K562 (cell line): ENCODE data around the gene PSMA5. TPM values are rescaled to one million over a fixed set of nuclear protein-coding genes. Genes with fewer than 3 reads are reported as not detected.

Experiments
- CHD1 ChIP-seq: fragments of 200-600 bp; sonication (generic); IDR thresholded peaks from one replicate; pipeline ENCODE4 v1.6.1; 2012; ENCODE audit warnings: mild to moderate bottlenecking, moderate library complexity, low read length, inconsistent platforms
- DACH1 ChIP-seq: fragments of 450-650 bp; IDR thresholded peaks from 2 replicates; pipeline ENCODE4 v1.6.1; 2018; ENCODE audit not compliant: partially characterized antibody
- FOS ChIP-seq: IDR thresholded peaks from 3 replicates; pipeline ENCODE4 v1.6.1; 2011; ENCODE audit not compliant: insufficient read length; ENCODE audit errors: extremely low read depth
- FOXK2 ChIP-seq, 2 experiments: fragments of 450-650 bp; IDR thresholded peaks in 1 of 2; conservative IDR thresholded peaks in 1 of 2; 2 replicates each; pipeline ENCODE4 v1.6.1; 2016; ENCODE audit warnings: low read depth in 2 of 2, mild to moderate bottlenecking in 1 of 2
- FUS ChIP-seq: fragments of 200-400 bp; formaldehyde crosslinking; optimal IDR thresholded peaks from 2 replicates; pipeline ENCODE3; 2017; ENCODE audit warnings: low read depth, low read length
- GTF3C2 ChIP-seq: IDR thresholded peaks from 3 replicates; pipeline ENCODE4 v1.6.1; 2011; ENCODE audit warnings: borderline replicate concordance, mild to moderate bottlenecking, moderate library complexity; ENCODE audit not compliant: insufficient read length; ENCODE audit errors: extremely low read depth
- HBP1 ChIP-seq: fragments of 450-650 bp; formaldehyde crosslinking; IDR thresholded peaks from 2 replicates; pipeline ENCODE4 v1.4.0; 2022; ENCODE audit warnings: missing genetic modification characterization
- HOXB6 ChIP-seq: fragments of 250-450 bp; sonication (Bioruptor Pico); IDR thresholded peaks from 2 replicates; pipeline ENCODE4 v1.5.1; 2022; ENCODE audit warnings: mild to moderate bottlenecking, borderline replicate concordance
- MBD2 ChIP-seq: sonication (generic); IDR thresholded peaks from 2 replicates; pipeline ENCODE4 v1.6.1; 2016; ENCODE audit warnings: low read depth, borderline replicate concordance
- MCM5 ChIP-seq: fragments of 450-650 bp; IDR thresholded peaks from 2 replicates; pipeline ENCODE4 v1.6.1; 2016; ENCODE audit warnings: low read depth
- NCOA6 ChIP-seq: fragments of 450-650 bp; IDR thresholded peaks from 2 replicates; pipeline ENCODE4 v1.6.1; 2017; ENCODE audit warnings: mild to moderate bottlenecking
- NFXL1 ChIP-seq: fragments of 450-650 bp; formaldehyde crosslinking; IDR thresholded peaks from 2 replicates; pipeline ENCODE4 v1.4.0; 2021; ENCODE audit warnings: mild to moderate bottlenecking
- RCOR1 ChIP-seq, 2 experiments: IDR thresholded peaks; 2 replicates each; pipeline ENCODE4 v1.6.1; 2012; ENCODE audit warnings: low read depth in 2 of 2, low read length in 2 of 2, borderline replicate concordance in 1 of 2, improper control_type of control experiment in 1 of 2
- RFX5 ChIP-seq: IDR thresholded peaks from 2 replicates; pipeline ENCODE4 v1.6.1; 2011; ENCODE audit warnings: low read depth, mild to moderate bottlenecking, improper control_type of control experiment, low read length
- U2AF1 ChIP-seq: fragments of 200-400 bp; formaldehyde crosslinking; optimal IDR thresholded peaks from 2 replicates; pipeline ENCODE3; 2017; ENCODE audit warnings: mild to moderate bottlenecking, low read depth, low read length, moderate library complexity
- ZBTB7A ChIP-seq: IDR thresholded peaks from 2 replicates; pipeline ENCODE4 v1.6.1; 2011; ENCODE audit warnings: low read depth, mild to moderate bottlenecking, low read length, moderate library complexity, borderline replicate concordance; ENCODE audit not compliant: control insufficient read depth
- ZNF282 ChIP-seq: sonication (generic); formaldehyde crosslinking; IDR thresholded peaks from 2 replicates; pipeline ENCODE4 v1.8.1; 2023; ENCODE audit warnings: missing genetic modification reagents
- ZNF707 ChIP-seq: fragments of 250-450 bp; sonication (Bioruptor Pico); conservative IDR thresholded peaks from 2 replicates; pipeline ENCODE4 v1.8.0; 2022; ENCODE audit warnings: inconsistent platforms, mild to moderate bottlenecking, moderate library complexity
- polyA plus RNA-seq, 8 experiments: library from polyadenylated mRNA; depleted of rRNA in 4 of 8; stranded (reverse) in 5 of 8; unstranded in 3 of 8; fragments of >200 nt; fragmentation: Nextera tagmentation in 2 of 8; fragmentation: Illumina TruSeq in 1 of 8; extraction: Ambion mirVana in 2 of 8; extraction: Trizol in 1 of 8; gene quantifications; 2 replicates each; pipeline versions ENCODE4 v1.2.1 to v1.2.3, GENCODE V29; 2011 to 2014; ENCODE audit warnings: inconsistent platforms in 1 of 8, missing spikeins in 1 of 8
- total RNA-seq, 7 experiments: library from RNA; depleted of rRNA in 6 of 7; stranded (reverse); fragments of >200 nt in 6 of 7; fragmentation: Illumina TruSeq in 2 of 7; extraction: Trizol in 2 of 7; gene quantifications; 2 replicates each; pipeline versions ENCODE4 v1.2.1 to v1.2.3, GENCODE V29; 2011 to 2021; ENCODE audit warnings: low replicate concordance in 1 of 7
- TF ChIP-seq, protein P1 (sequence below): sonication (generic); IDR thresholded peaks from 2 replicates; pipeline ENCODE4 v1.6.1; 2016
- TF ChIP-seq, protein P2 (sequence below): sonication (generic); formaldehyde crosslinking; IDR thresholded peaks from 2 replicates; pipeline ENCODE4 v1.8.0; 2022; ENCODE audit warnings: mild to moderate bottlenecking, missing genetic modification reagents
- TF ChIP-seq, protein P3 (sequence below): fragments of 250-450 bp; sonication (Bioruptor Pico); IDR thresholded peaks from 2 replicates; pipeline ENCODE4 v1.9.0; 2021; ENCODE audit warnings: mild to moderate bottlenecking

Gene PSMA5
- total and polyA plus RNA-seq, 9 of the 15 experiments (the other 6 are each of a cell fraction or from before 2014, with no cell fraction given) = 82.6 to 542 (median 287) TPM

DNA sequence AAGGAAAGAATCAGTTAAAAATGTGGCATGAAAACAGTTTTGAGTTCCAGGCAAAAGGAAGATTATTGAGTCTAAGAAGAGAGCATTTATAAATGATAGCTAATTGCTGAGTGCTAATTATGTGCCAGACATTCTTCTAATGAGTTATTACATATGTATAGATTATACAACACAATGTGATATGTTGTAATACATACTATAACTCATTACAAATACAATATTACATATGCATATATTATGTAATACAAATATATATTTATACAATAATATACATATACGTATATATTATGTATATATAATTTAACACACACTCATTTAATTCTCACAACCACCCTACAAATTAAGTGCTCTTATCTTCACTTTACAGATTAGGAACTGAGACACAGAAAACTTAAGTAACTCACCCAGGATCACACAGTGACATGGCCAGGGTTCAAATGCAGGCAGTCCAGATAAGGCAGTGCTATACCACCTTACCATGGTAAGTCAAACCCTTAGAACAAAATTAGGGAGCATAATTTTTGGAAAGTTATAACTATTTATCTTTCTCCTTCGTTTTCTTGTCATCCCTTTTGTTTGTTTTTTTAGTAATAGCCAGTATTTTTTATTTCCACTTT is 32.5 kb downstream of the PSMA5 start (continued):
- no peak for TF ChIP-seq HOXB6 (CRISPR knock-in tag)
- TF ChIP-seq MCM5 = no peak
- no peak for TF ChIP-seq ZBTB7A
- no peak for TF ChIP-seq FOXK2 (conservative IDR thresholded peaks at IDR 0.05 in 1 of 2, IDR thresholded peaks at IDR 0.05 in 1 of 2; ENCODE audit: low read depth in 2 of 2)
- TF ChIP-seq ZNF707 (CRISPR knock-in tag) = no peak
- TF ChIP-seq ZNF282 (CRISPR knock-in tag) = no peak
- TF ChIP-seq, protein P1, sequence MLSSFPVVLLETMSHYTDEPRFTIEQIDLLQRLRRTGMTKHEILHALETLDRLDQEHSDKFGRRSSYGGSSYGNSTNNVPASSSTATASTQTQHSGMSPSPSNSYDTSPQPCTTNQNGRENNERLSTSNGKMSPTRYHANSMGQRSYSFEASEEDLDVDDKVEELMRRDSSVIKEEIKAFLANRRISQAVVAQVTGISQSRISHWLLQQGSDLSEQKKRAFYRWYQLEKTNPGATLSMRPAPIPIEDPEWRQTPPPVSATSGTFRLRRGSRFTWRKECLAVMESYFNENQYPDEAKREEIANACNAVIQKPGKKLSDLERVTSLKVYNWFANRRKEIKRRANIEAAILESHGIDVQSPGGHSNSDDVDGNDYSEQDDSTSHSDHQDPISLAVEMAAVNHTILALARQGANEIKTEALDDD = no peak
- no peak for TF ChIP-seq MBD2
- no peak for TF ChIP-seq U2AF1
- TF ChIP-seq GTF3C2 = no peak
- TF ChIP-seq, protein P2, sequence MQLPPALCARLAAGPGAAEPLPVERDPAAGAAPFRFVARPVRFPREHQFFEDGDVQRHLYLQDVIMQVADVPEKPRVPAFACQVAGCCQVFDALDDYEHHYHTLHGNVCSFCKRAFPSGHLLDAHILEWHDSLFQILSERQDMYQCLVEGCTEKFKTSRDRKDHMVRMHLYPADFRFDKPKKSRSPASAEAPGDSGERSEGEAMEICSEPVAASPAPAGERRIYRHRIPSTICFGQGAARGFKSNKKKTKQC (CRISPR knock-in tag) = no peak
- no peak for TF ChIP-seq HBP1 (CRISPR knock-in tag)
- no peak for TF ChIP-seq NFXL1
- TF ChIP-seq FOS = no peak
- TF ChIP-seq RCOR1 (IDR thresholded peaks at IDR 0.05; ENCODE audit: borderline replicate concordance in 1 of 2, low read depth in 2 of 2, low read length in 2 of 2) = peak in 1 of 2 experiments; percentile 59; a peak in 1 of 4 replicates
- TF ChIP-seq FUS = no peak
- TF ChIP-seq, protein P3, sequence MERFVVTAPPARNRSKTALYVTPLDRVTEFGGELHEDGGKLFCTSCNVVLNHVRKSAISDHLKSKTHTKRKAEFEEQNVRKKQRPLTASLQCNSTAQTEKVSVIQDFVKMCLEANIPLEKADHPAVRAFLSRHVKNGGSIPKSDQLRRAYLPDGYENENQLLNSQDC = no peak
- peak; percentile 58; the same call in 1 of the 2 replicates for TF ChIP-seq RFX5
- no peak for TF ChIP-seq NCOA6
- TF ChIP-seq CHD1 = peak; percentile 5
- TF ChIP-seq DACH1 = no peak
